ENCODE results near the gene PRSS50.

DNA sequence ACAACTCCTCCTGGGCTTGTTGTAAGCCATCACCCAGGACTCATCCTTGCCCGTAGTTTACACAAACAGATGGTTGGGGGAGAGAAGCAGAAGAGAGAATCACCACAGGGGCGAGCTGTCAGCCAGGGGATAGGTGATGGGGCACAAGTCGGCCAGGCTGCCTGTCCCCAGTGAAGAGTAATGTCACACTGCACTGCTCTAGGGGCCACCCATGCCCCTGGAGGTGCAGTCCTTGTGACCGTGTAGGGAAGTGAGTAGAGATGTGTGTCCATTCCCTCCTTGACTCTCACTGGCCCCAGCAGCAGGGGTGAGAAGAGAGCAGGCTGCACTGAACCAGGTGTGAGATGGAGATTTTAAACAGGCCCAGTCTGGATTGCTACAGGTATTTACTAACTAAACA lies 17.1 kb upstream of the PRSS50 start:
- TF ChIP-seq, protein P1, sequence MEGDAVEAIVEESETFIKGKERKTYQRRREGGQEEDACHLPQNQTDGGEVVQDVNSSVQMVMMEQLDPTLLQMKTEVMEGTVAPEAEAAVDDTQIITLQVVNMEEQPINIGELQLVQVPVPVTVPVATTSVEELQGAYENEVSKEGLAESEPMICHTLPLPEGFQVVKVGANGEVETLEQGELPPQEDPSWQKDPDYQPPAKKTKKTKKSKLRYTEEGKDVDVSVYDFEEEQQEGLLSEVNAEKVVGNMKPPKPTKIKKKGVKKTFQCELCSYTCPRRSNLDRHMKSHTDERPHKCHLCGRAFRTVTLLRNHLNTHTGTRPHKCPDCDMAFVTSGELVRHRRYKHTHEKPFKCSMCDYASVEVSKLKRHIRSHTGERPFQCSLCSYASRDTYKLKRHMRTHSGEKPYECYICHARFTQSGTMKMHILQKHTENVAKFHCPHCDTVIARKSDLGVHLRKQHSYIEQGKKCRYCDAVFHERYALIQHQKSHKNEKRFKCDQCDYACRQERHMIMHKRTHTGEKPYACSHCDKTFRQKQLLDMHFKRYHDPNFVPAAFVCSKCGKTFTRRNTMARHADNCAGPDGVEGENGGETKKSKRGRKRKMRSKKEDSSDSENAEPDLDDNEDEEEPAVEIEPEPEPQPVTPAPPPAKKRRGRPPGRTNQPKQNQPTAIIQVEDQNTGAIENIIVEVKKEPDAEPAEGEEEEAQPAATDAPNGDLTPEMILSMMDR (IDR thresholded peaks at IDR 0.05 in 4 of 5, conservative IDR thresholded peaks at IDR 0.05 in 1 of 5), result no peak
- TF ChIP-seq POLR2A (IDR thresholded peaks at IDR 0.05), result no peak

Data from gastrocnemius medialis (tissue), 4 donors.